GM21381 (cell line): ENCODE data around the gene EARS2.
"Not testable (repeated sequence)": the region's sequence is repeated elsewhere in the genome, so short reads cannot be mapped to it uniquely, and the experiment has no call there.

Experiments used
- ATAC-seq: cut with Tn5 transposase; IDR thresholded peaks from one replicate; pipeline ENCODE4 v1.9.1; 2021; ENCODE audit warnings: mild to moderate bottlenecking, moderate library complexity; ENCODE audit not compliant: unreplicated experiment

EARS2 gene

DNA sequence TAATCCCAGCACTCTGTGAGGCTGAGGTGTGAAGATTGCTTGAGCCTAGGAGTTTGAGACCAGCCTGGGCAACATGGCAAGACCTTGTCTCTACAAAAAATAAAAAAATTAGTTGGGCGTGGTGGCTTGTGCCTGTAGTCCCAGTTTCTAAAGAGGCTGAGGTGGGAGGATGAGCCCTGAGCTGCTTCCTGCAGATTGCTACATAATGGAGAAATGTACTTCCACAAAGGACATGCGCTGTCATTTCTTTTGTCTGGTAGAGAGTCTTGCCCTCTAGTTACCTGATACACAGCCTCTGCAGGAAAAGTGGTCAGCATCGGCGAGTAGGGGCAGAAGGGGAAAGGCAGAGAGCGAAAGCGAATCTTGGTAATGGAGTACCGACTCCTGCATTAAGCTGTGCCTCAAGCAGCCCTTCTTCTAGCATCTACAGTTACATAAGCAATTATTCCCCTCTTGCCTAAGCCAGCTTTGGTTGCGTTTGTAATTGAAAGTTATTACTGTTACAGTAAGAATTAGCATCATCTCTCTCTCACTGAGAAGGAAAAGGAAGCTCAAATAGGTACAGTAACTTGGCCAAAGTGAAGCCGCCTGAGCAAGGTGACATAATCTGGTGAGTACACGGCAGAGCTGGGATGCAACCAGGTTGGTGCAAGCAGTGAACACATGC is 28.4 kb downstream of the EARS2 start:
- ATAC-seq: no peak

DNA sequence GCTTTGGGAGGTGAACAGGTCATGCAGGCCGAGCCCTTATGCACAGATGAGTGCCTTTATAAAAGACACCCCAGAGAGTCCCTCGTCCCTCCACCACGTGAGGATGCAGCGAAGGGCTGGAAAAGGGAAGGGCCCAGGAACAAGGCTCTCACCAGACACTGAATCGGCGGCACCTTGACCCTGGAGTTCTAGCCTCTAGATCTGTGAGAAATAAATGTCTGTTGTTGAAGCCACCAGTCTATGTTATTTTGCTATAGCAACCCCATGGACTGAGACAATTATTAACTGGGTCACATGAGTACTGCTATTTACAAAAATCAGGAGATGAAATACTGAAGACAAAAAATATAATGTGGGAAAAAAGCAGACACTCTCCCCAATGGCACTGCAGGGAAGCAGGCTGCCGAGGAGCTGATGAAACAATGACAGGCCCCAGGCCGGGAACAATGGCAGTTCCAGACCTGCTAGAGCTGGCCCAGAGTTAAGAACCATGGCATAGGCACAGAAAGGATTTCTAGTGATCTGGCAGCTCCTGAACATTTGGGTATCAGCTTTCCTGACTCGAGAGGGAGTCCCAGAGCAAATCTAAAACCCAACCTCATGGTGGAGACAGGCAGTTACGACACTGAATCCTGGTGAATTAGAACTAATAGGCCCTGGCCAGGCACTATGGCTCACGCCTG is 29.0 kb downstream of the EARS2 start:
- ATAC-seq: no peak

- no peak for ATAC-seq
These were observed 32.3 kb downstream of the EARS2 start for GRCh38 chr16:23524886-23525285.

DNA sequence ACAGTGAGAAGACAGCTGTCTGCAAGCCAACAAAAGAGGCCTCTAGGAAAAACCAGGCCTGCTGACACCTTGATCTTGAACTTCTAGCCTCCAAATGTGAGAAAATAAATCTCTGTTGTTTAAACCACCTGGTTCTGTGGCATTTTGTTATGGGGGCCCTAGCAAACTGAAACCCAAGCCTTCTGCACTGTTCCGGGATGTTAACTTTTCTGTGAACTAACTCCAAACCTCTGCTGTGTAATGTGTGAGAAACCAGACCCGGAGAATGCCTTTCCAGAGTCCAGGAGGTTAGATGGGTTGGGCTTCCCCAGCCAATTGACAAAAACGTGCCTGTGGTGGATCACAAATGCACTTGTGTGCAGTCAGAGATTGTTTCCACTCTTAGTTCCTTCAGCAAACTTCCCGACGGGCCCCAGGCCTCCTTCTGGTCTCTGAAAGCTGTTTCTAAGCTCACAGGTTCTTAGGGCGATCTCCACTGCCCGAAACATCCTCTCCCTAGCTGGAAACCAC is 33.2 kb downstream of the EARS2 start:
- ATAC-seq: no peak

DNA sequence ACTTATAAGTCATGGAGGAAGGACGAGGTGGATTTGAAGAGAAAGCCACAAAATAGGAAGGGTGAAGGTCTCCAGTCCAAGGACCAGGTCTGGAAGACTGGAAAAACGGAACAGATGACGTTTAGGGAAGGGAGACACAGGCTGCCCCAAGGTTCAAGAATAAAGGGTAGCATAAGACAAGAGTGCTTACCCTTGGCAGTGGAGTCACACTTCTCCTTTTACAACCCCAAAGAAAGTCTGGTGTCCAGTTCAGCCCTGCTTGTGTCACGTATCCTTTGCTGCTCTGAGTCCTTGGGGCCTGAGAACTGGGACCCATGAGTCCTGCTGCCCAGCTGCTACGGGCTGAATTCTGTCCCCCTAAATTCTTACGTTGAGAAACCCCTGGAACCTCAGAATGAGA is 33.8 kb downstream of the EARS2 start:
- ATAC-seq: no peak

GRCh38 chr16:23521965-23522364 is 35.2 kb downstream of the EARS2 start:
- ATAC-seq: no peak

DNA sequence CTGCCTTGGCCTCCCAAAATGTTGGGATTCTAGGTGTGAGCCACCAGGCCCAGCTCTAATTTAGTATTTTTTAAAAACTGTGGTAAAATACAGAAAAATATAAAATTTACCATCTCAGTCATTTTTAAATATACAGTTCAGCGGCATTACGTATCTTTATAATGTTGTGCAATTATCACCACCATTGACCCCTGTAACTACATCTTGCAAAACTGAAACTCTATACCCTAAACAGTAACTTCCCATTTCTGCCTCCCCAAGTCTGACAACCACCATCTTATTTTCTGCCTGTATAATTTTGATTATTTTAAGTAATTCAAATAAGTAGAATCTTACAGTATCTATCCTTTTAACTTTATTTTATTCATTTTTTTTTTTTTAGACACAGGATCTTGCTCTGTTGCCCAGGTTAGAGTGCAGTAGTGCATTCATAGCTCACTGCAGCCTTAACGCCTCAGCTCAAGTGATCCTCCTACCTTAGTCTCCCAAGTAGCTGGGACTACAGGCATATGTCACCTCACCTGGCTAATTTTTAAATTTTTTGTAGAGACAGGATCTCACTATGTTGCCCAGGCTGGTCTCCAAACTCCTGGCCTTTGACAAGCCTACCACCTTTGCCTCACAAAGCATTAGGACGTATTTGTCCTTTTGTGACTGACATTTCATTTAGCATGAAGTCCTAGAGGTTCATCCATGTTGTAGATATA is 36.0 kb downstream of the EARS2 start:
- ATAC-seq: no peak

GRCh38 chr16:23520500-23520899 is 36.6 kb downstream of the EARS2 start:
- no peak for ATAC-seq

DNA sequence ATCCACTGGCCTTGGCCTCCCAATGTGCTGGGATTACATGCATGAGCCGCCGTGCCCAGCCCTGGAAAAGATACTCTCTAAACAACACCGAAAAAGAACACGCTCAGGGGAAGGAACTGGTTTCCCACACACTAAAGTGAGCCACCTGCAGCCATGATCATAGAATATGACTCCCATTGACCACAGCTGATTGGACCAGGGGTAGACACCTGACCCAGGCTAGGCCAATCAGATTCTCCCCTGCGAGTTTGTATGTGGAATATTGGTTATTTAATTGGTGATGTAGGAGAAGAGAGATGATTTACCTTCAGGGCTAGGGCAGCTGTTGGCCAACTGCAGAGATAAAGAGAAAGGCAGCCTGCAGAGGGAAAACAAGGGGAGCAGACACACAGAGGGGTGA is 37.9 kb downstream of the EARS2 start:
- ATAC-seq: no peak

GRCh38 chr16:23518435-23518891 is 38.7 kb downstream of the EARS2 start:
- peak; percentile 52 for ATAC-seq

- no peak for ATAC-seq
These were observed 40.6 kb downstream of the EARS2 start for GRCh38 chr16:23516366-23517137.

- ATAC-seq: no peak
These were observed 41.3 kb downstream of the EARS2 start for GRCh38 chr16:23515881-23516280.

DNA sequence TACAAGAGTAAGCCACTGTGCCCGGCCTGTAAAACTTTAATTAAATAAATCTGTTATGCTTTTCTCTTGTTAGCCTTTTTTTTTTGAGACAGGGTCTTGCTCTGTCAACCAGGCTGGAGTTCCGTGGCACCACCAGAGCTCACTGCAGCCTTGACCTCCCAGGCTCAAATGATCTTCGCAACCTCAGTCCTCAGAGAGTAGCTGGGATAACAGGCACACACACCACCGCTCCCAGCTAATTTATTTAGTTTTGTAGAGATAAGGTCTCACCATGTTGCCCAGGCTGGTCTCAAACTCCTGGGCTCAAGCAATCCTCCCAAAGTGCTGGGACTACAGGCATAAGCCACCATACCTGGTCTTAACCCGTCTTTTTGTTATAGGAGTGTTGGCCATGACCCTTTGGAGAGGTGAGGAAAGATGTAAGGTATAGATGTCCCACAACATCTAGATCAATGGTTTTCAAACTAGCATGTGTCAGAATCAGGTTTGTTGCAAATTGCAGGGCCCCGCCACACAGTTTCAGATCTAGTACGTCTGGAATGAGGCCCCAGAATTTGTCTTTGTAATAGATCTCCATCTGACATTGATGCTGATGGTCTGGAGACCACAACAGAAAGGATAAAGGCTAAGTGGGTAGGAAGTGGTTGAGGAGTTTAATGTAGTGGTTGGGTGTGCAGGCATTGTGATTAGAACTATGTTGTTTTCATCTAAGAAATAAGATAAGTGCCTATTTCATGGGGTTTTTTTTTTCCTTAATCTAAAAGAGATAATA is 42.6 kb downstream of the EARS2 start:
- ATAC-seq: no peak

DNA sequence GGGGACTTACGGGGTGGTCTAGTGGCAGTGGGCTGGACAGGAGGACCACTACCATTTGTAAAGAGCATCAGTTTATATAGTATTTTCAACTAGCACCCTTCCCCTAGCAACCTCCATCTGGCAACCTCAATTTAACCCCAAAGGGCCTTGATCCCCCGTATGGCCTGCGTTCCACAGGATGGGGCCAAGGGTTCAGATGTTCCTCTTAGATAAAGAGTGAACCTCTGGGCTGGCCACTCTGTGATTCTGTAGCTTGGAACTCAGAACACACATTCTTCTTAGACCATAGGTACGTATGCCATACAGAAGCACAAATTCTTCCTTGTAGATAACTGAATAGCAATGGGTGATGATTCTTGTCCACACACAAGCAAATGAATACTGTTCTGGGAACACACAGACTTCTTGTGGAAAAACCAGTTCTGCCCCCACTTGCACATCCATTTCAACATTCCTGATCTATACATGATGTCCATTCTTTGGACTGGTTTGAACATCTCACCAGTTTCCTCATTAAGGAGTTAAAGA is 44.9 kb downstream of the EARS2 start:
- ATAC-seq: no peak

- ATAC-seq: no peak
These were observed 45.4 kb downstream of the EARS2 start for GRCh38 chr16:23511731-23512130.

- not testable (repeated sequence) for ATAC-seq
These were observed 46.3 kb downstream of the EARS2 start for GRCh38 chr16:23510915-23511270.

GRCh38 chr16:23510164-23510914 is 46.8 kb downstream of the EARS2 start, which contains the start of gene GGA2:
Gene GGA2 (minus strand): TSS chr16:23510494. CDS start chr16:23510411, 83 bp downstream.
- ATAC-seq: peak; percentile 61

DNA sequence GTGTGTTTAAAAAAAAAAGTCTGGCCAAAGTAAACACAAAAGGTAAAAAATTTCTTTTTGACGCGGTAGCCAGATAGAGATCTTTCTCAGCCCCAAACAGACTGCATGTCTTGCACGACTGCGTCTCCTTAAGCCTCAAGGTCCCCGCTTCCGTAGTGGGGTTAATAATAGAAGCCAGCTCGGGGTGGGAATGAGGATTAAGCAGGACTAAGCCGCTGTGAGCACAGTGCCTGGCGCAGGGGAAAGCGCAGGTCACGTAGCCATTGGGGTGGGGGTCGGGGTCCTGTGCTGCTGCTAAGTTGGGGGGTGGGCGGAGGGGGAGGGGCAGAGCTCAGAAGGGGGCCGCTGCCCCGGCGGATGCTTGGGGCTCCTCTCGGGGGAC is 47.4 kb downstream of the EARS2 start:
- ATAC-seq: peak; percentile 10

DNA sequence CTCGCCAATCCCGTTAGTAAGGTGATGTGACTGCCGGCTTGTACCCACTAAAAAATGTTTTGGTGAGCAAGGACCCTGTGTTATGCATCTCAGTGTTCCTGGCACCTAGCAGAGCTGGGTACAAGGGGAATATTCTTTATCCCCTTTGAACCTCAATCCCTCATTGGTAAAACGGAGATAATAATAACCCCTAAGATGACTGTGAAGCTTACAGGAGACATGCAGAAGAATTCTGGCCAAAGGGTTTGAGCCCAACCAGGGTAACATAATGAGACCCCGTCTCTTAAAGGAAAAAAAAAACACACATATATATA is 47.8 kb downstream of the EARS2 start:
- no peak for ATAC-seq
